Measurements from ENCODE around the gene METTL21A. TPM values are rescaled to one million over a fixed set of nuclear protein-coding genes. Genes with fewer than 3 reads are reported as not detected.
A peak's percentile ranks its signal among the peaks of the same experiment; 100 is the strongest.
"Not testable (repeated sequence)": the region's sequence is repeated elsewhere in the genome, so short reads cannot be mapped to it uniquely, and the experiment has no call there.

The METTL21A gene
- total and polyA plus RNA-seq, 2 experiments from 2014 or later: 86.0 to 118 TPM

- not testable (repeated sequence) for H3K4me3 ChIP-seq; H3K27ac Mint-ChIP-seq; H3K27me3 ChIP-seq (ENCODE audit: insufficient read depth); H3K9me3 Mint-ChIP-seq; H3K4me2 ChIP-seq; H3K36me3 Mint-ChIP-seq (ENCODE audit: low read depth); DNase-seq (ENCODE audit: low spot score); H3K36me3 ChIP-seq (ENCODE audit: insufficient read depth); H3K4me3 Mint-ChIP-seq; H3K4me1 ChIP-seq (ENCODE audit: insufficient read depth); H3K9me2 ChIP-seq (ENCODE audit: insufficient read depth); H3K27me3 Mint-ChIP-seq (ENCODE audit: insufficient read depth, low read depth, poor library complexity); H4K20me1 ChIP-seq (replicated peaks; ENCODE audit: insufficient read depth); H3K79me2 ChIP-seq (replicated peaks; ENCODE audit: insufficient read depth); H3K27ac ChIP-seq (ENCODE audit: low read depth); ATAC-seq; H3F3A ChIP-seq (replicated peaks; ENCODE audit: low read depth); H3K4me1 Mint-ChIP-seq
- H2AFZ ChIP-seq: peak overlapping the region; percentile 88; the same call in 1 of the 2 replicates
Observed at GRCh38 chr2:207646582-207646981, 21.4 kb upstream of the METTL21A start.

- Histone ChIP-seq H3K9me2 (ENCODE audit: insufficient read depth) (no peaks in the 10 kb centered on the region; the same call in 1 of the 2 replicates), H3F3A (replicated peaks; ENCODE audit: low read depth) (no peaks in the 10 kb centered on the region), H3K79me2 (replicated peaks; ENCODE audit: insufficient read depth) (no peaks in the 10 kb centered on the region), H3K4me1 (ENCODE audit: insufficient read depth) (no peaks in the 10 kb centered on the region), H2AFZ (no peak overlapping the region), H3K36me3 (ENCODE audit: insufficient read depth) (no peaks in the 10 kb centered on the region), H3K4me3 (no peak overlapping the region), H3K4me2 (no peak overlapping the region), H4K20me1 (replicated peaks; ENCODE audit: insufficient read depth) (no peaks in the 10 kb centered on the region), H3K27ac (ENCODE audit: low read depth) (no peak overlapping the region), H3K27me3 (ENCODE audit: insufficient read depth) (no peaks in the 10 kb centered on the region)
- DNase-seq (ENCODE audit: low spot score) (no peak), ATAC-seq (no peak)
- H3K27me3 Mint-ChIP-seq (ENCODE audit: insufficient read depth, low read depth, poor library complexity): peaks cover 1% of the 10 kb centered on the region
- H3K36me3 Mint-ChIP-seq (ENCODE audit: low read depth): no peaks in the 10 kb centered on the region
- H3K27ac Mint-ChIP-seq: no peak overlapping the region
- no peaks in the 10 kb centered on the region for H3K4me1 Mint-ChIP-seq
- H3K4me3 Mint-ChIP-seq: no peak overlapping the region
- peaks cover 15% of the 10 kb centered on the region; the same call in 2 of the 3 replicates for H3K9me3 Mint-ChIP-seq
- TF ChIP-seq ZNF462 (CRISPR knock-in tag; IDR thresholded peaks at IDR 0.05) (no peak), ZNF331 (CRISPR knock-in tag; IDR thresholded peaks at IDR 0.05; ENCODE audit: low read depth) (no peak), CREB1 (CRISPR knock-in tag; IDR thresholded peaks at IDR 0.05; ENCODE audit: low read depth) (no peak), JUNB (IDR thresholded peaks at IDR 0.05; ENCODE audit: unreplicated experiment) (no peak), REST (IDR thresholded peaks at IDR 0.05; ENCODE audit: unreplicated experiment) (no peak), CTCF (conservative IDR thresholded peaks at IDR 0.05; ENCODE audit: low read depth in 2 of 2) (no peak), POLR2AphosphoS5 (IDR thresholded peaks at IDR 0.05; ENCODE audit: low read depth) (no peak), ZNF114 (CRISPR knock-in tag; IDR thresholded peaks at IDR 0.05) (no peak), EZH2 (IDR thresholded peaks at IDR 0.05; ENCODE audit: low read depth, unreplicated experiment) (no peak), ETS1 (IDR thresholded peaks at IDR 0.05) (no peak)
Observed at GRCh38 chr2:207643892-207644291, 18.7 kb upstream of the METTL21A start.
